ENCODE data around the gene DDI1. TPM values are rescaled to one million over a fixed set of nuclear protein-coding genes. Genes with fewer than 3 reads are reported as not detected.

DDI1 gene
- polyA plus RNA-seq (2013, experiment 1 of 4): not detected
- not detected for polyA plus RNA-seq (2013, experiment 2 of 4)
- polyA plus RNA-seq (2013, experiment 3 of 4): not detected
- not detected for polyA plus RNA-seq (2013, experiment 4 of 4)

GRCh38 chr11:104036588-104036987 is at the start of gene DDI1:
DDI1 (plus strand) TSS chr11:104036640; CDS start chr11:104036823, 183 bp downstream.
- no peaks in the 10 kb centered on the region for H3K9me3 ChIP-seq (ENCODE audit: control insufficient read depth, low read length)
- H3K4me1 ChIP-seq (ENCODE audit: control insufficient read depth, insufficient read depth, low read length): no peaks in the 10 kb centered on the region
- 95 to 96% methylated on average over 26 of the region's 26 CpGs for WGBS, 2 experiments
- H3K36me3 ChIP-seq (ENCODE audit: control insufficient read depth, insufficient read depth, low read length): no peaks in the 10 kb centered on the region
- H3K27me3 ChIP-seq (ENCODE audit: control insufficient read depth, insufficient read depth, low read length, poor library complexity, severe bottlenecking): no peaks in the 10 kb centered on the region
- H3K27ac ChIP-seq (ENCODE audit: insufficient read depth, low read depth, low read length, poor library complexity, severe bottlenecking): no peak within 1 kb of the TSS
- no peak within 1 kb of the TSS for H3K4me3 ChIP-seq (ENCODE audit: insufficient read depth, low read depth, low read length)

GRCh38 chr11:103987629-103988594 is 48.5 kb upstream of the DDI1 start:
- WGBS, 2 experiments: 69 to 74% methylated on average over 8 of the region's 9 CpGs

GRCh38 chr11:103988595-103988969 is 47.9 kb upstream of the DDI1 start:
- WGBS, 2 experiments: 72 to 98% methylated on average over 2 to 4 of the region's 4 CpGs
- Histone ChIP-seq H3K9me3 (ENCODE audit: control insufficient read depth, low read length) (no peaks in the 10 kb centered on the region), H3K4me1 (ENCODE audit: control insufficient read depth, insufficient read depth, low read length) (peaks cover 6% of the 10 kb centered on the region), H3K27me3 (ENCODE audit: control insufficient read depth, insufficient read depth, low read length, poor library complexity, severe bottlenecking) (no peaks in the 10 kb centered on the region), H3K4me3 (ENCODE audit: insufficient read depth, low read depth, low read length) (no peak overlapping the region), H3K36me3 (ENCODE audit: control insufficient read depth, insufficient read depth, low read length) (no peaks in the 10 kb centered on the region), H3K27ac (ENCODE audit: insufficient read depth, low read depth, low read length, poor library complexity, severe bottlenecking) (no peak overlapping the region)

More at GRCh38 chr11:103987629-103988594, 48.5 kb upstream of the DDI1 start:
- H3K27ac ChIP-seq (ENCODE audit: insufficient read depth, low read depth, low read length, poor library complexity, severe bottlenecking): no peak overlapping the region
- H3K4me3 ChIP-seq (ENCODE audit: insufficient read depth, low read depth, low read length): no peak overlapping the region
- no peaks in the 10 kb centered on the region for H3K27me3 ChIP-seq (ENCODE audit: control insufficient read depth, insufficient read depth, low read length, poor library complexity, severe bottlenecking)
- no peaks in the 10 kb centered on the region for H3K9me3 ChIP-seq (ENCODE audit: control insufficient read depth, low read length)
- peaks cover 6% of the 10 kb centered on the region for H3K4me1 ChIP-seq (ENCODE audit: control insufficient read depth, insufficient read depth, low read length)
- no peaks in the 10 kb centered on the region for H3K36me3 ChIP-seq (ENCODE audit: control insufficient read depth, insufficient read depth, low read length)

- Histone ChIP-seq H3K27ac (ENCODE audit: insufficient read depth, low read depth, low read length, poor library complexity, severe bottlenecking) (no peak overlapping the region), H3K4me3 (ENCODE audit: insufficient read depth, low read depth, low read length) (no peak overlapping the region), H3K36me3 (ENCODE audit: control insufficient read depth, insufficient read depth, low read length) (no peaks in the 10 kb centered on the region), H3K4me1 (ENCODE audit: control insufficient read depth, insufficient read depth, low read length) (no peaks in the 10 kb centered on the region), H3K27me3 (ENCODE audit: control insufficient read depth, insufficient read depth, low read length, poor library complexity, severe bottlenecking) (no peaks in the 10 kb centered on the region), H3K9me3 (ENCODE audit: control insufficient read depth, low read length) (no peaks in the 10 kb centered on the region)
Measured at GRCh38 chr11:103993507-103993906, 42.9 kb upstream of the DDI1 start.

- no peak overlapping the region for H3K4me3 ChIP-seq (ENCODE audit: insufficient read depth, low read depth, low read length)
- no CpG with 5 or more reads among the region's 1 CpG for WGBS, 2 experiments
- H3K36me3 ChIP-seq (ENCODE audit: control insufficient read depth, insufficient read depth, low read length): no peaks in the 10 kb centered on the region
- H3K4me1 ChIP-seq (ENCODE audit: control insufficient read depth, insufficient read depth, low read length): no peaks in the 10 kb centered on the region
- no peaks in the 10 kb centered on the region for H3K9me3 ChIP-seq (ENCODE audit: control insufficient read depth, low read length)
- H3K27ac ChIP-seq (ENCODE audit: insufficient read depth, low read depth, low read length, poor library complexity, severe bottlenecking): no peak overlapping the region
- no peaks in the 10 kb centered on the region for H3K27me3 ChIP-seq (ENCODE audit: control insufficient read depth, insufficient read depth, low read length, poor library complexity, severe bottlenecking)
Measured at GRCh38 chr11:103994094-103994493, 42.3 kb upstream of the DDI1 start.

GRCh38 chr11:103994518-103994917 is 41.9 kb upstream of the DDI1 start:
- Histone ChIP-seq H3K4me3 (ENCODE audit: insufficient read depth, low read depth, low read length) (no peak overlapping the region), H3K4me1 (ENCODE audit: control insufficient read depth, insufficient read depth, low read length) (no peaks in the 10 kb centered on the region), H3K27ac (ENCODE audit: insufficient read depth, low read depth, low read length, poor library complexity, severe bottlenecking) (no peak overlapping the region), H3K9me3 (ENCODE audit: control insufficient read depth, low read length) (no peaks in the 10 kb centered on the region), H3K36me3 (ENCODE audit: control insufficient read depth, insufficient read depth, low read length) (no peaks in the 10 kb centered on the region), H3K27me3 (ENCODE audit: control insufficient read depth, insufficient read depth, low read length, poor library complexity, severe bottlenecking) (no peaks in the 10 kb centered on the region)
- WGBS, 2 experiments: 88 to 95% methylated on average over 2 of the region's 2 CpGs

GRCh38 chr11:103995896-103996295 is 40.5 kb upstream of the DDI1 start:
- H3K36me3 ChIP-seq (ENCODE audit: control insufficient read depth, insufficient read depth, low read length): no peaks in the 10 kb centered on the region
- no peaks in the 10 kb centered on the region for H3K4me1 ChIP-seq (ENCODE audit: control insufficient read depth, insufficient read depth, low read length)
- H3K4me3 ChIP-seq (ENCODE audit: insufficient read depth, low read depth, low read length): no peak overlapping the region
- H3K27ac ChIP-seq (ENCODE audit: insufficient read depth, low read depth, low read length, poor library complexity, severe bottlenecking): no peak overlapping the region
- H3K9me3 ChIP-seq (ENCODE audit: control insufficient read depth, low read length): no peaks in the 10 kb centered on the region
- no peaks in the 10 kb centered on the region for H3K27me3 ChIP-seq (ENCODE audit: control insufficient read depth, insufficient read depth, low read length, poor library complexity, severe bottlenecking)
- 95 to 100% methylated on average over 4 of the region's 4 CpGs for WGBS, 2 experiments

- Histone ChIP-seq H3K4me1 (ENCODE audit: control insufficient read depth, insufficient read depth, low read length) (no peaks in the 10 kb centered on the region), H3K4me3 (ENCODE audit: insufficient read depth, low read depth, low read length) (no peak overlapping the region), H3K27ac (ENCODE audit: insufficient read depth, low read depth, low read length, poor library complexity, severe bottlenecking) (no peak overlapping the region), H3K36me3 (ENCODE audit: control insufficient read depth, insufficient read depth, low read length) (no peaks in the 10 kb centered on the region), H3K27me3 (ENCODE audit: control insufficient read depth, insufficient read depth, low read length, poor library complexity, severe bottlenecking) (no peaks in the 10 kb centered on the region), H3K9me3 (ENCODE audit: control insufficient read depth, low read length) (no peaks in the 10 kb centered on the region)
- WGBS, 2 experiments: 86 to 96% methylated on average over 1 of the region's 1 CpG
Measured at GRCh38 chr11:103997082-103997481, 39.4 kb upstream of the DDI1 start.

- WGBS, 2 experiments: 99% methylated on average over 5 of the region's 5 CpGs; no CpG with 5 or more reads in 1 of the 2 experiments
- Histone ChIP-seq H3K4me3 (ENCODE audit: insufficient read depth, low read depth, low read length) (no peak overlapping the region), H3K4me1 (ENCODE audit: control insufficient read depth, insufficient read depth, low read length) (no peaks in the 10 kb centered on the region), H3K27me3 (ENCODE audit: control insufficient read depth, insufficient read depth, low read length, poor library complexity, severe bottlenecking) (no peaks in the 10 kb centered on the region), H3K9me3 (ENCODE audit: control insufficient read depth, low read length) (no peaks in the 10 kb centered on the region), H3K27ac (ENCODE audit: insufficient read depth, low read depth, low read length, poor library complexity, severe bottlenecking) (no peak overlapping the region), H3K36me3 (ENCODE audit: control insufficient read depth, insufficient read depth, low read length) (no peaks in the 10 kb centered on the region)
Measured at GRCh38 chr11:103998826-103999508, 37.5 kb upstream of the DDI1 start.

- H3K9me3 ChIP-seq (ENCODE audit: control insufficient read depth, low read length): no peaks in the 10 kb centered on the region
- H3K4me1 ChIP-seq (ENCODE audit: control insufficient read depth, insufficient read depth, low read length): no peaks in the 10 kb centered on the region
- no peaks in the 10 kb centered on the region for H3K36me3 ChIP-seq (ENCODE audit: control insufficient read depth, insufficient read depth, low read length)
- no peak overlapping the region for H3K27ac ChIP-seq (ENCODE audit: insufficient read depth, low read depth, low read length, poor library complexity, severe bottlenecking)
- H3K4me3 ChIP-seq (ENCODE audit: insufficient read depth, low read depth, low read length): no peak overlapping the region
- H3K27me3 ChIP-seq (ENCODE audit: control insufficient read depth, insufficient read depth, low read length, poor library complexity, severe bottlenecking): no peaks in the 10 kb centered on the region
- 86 to 87% methylated on average over 5 of the region's 5 CpGs for WGBS, 2 experiments
Measured at GRCh38 chr11:104000798-104001197, 35.6 kb upstream of the DDI1 start.
